Measurements from ENCODE around the gene CRADD.

- TF ChIP-seq MAX (IDR thresholded peaks at IDR 0.05) = no peak
- TF ChIP-seq, protein P1, sequence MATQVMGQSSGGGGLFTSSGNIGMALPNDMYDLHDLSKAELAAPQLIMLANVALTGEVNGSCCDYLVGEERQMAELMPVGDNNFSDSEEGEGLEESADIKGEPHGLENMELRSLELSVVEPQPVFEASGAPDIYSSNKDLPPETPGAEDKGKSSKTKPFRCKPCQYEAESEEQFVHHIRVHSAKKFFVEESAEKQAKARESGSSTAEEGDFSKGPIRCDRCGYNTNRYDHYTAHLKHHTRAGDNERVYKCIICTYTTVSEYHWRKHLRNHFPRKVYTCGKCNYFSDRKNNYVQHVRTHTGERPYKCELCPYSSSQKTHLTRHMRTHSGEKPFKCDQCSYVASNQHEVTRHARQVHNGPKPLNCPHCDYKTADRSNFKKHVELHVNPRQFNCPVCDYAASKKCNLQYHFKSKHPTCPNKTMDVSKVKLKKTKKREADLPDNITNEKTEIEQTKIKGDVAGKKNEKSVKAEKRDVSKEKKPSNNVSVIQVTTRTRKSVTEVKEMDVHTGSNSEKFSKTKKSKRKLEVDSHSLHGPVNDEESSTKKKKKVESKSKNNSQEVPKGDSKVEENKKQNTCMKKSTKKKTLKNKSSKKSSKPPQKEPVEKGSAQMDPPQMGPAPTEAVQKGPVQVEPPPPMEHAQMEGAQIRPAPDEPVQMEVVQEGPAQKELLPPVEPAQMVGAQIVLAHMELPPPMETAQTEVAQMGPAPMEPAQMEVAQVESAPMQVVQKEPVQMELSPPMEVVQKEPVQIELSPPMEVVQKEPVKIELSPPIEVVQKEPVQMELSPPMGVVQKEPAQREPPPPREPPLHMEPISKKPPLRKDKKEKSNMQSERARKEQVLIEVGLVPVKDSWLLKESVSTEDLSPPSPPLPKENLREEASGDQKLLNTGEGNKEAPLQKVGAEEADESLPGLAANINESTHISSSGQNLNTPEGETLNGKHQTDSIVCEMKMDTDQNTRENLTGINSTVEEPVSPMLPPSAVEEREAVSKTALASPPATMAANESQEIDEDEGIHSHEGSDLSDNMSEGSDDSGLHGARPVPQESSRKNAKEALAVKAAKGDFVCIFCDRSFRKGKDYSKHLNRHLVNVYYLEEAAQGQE (IDR thresholded peaks at IDR 0.05; ENCODE audit: low read depth) = no peak
- TF ChIP-seq YY1 (IDR thresholded peaks at IDR 0.05; ENCODE audit: low read depth) = no peak
- no peak for TF ChIP-seq RAD21 (IDR thresholded peaks at IDR 0.05; ENCODE audit: low read depth)
- TF ChIP-seq EP300 (IDR thresholded peaks at IDR 0.05; ENCODE audit: borderline replicate concordance) = no peak
- TF ChIP-seq FOXM1 (IDR thresholded peaks at IDR 0.05; ENCODE audit: borderline replicate concordance, low read depth) = no peak
- TF ChIP-seq CEBPB (IDR thresholded peaks at IDR 0.05) = no peak
- TF ChIP-seq NFIC (IDR thresholded peaks at IDR 0.05) = no peak
- TF ChIP-seq TEAD4 (IDR thresholded peaks at IDR 0.05) = no peak
Observed at GRCh38 chr12:93798279-93799151, 121.3 kb downstream of the CRADD start.
